ENCODE measurements around the gene CC2D2A. TPM values are rescaled to one million over a fixed set of nuclear protein-coding genes. Genes with fewer than 3 reads are reported as not detected.

Gene CC2D2A
- total RNA-seq, 1 experiment from 2014 or later: 3.6 TPM

GRCh38 chr4:15489551-15489950 lies 19.9 kb downstream of the CC2D2A start:
- no peaks in the 10 kb centered on the region for H3K9me3 ChIP-seq (ENCODE audit: control insufficient read depth, insufficient read depth, low read depth, low read length)
- DNase-seq (ENCODE audit: low read depth, low spot score) (no peak), ATAC-seq (no peak)
- H3K36me3 ChIP-seq (ENCODE audit: control insufficient read depth, insufficient read depth, low read length): no peaks in the 10 kb centered on the region
- H3K27ac ChIP-seq (ENCODE audit: low read length): no peak overlapping the region
- in situ Hi-C loops (cut with HindIII; ENCODE audit: low pct_unique_long_range_greater_than_20kb, low sequenced_read_pairs) (no loop called here), intact Hi-C loops (cut with micrococcal nuclease; ENCODE audit: unreplicated experiment) (loop anchor here (10.0 kb wide), 1 partner anchor 145 kb away; no protein-coding TSS in a partner anchor)
- no peaks in the 10 kb centered on the region for H3K4me1 ChIP-seq (ENCODE audit: control insufficient read depth, insufficient read depth, low read length)
- H3K4me3 ChIP-seq (ENCODE audit: low read depth in 2 of 2, low read length in 2 of 2): no peak overlapping the region
- H3K27me3 ChIP-seq (ENCODE audit: control insufficient read depth, insufficient read depth, low read length): no peaks in the 10 kb centered on the region
- TF ChIP-seq TCF7L2 (IDR thresholded peaks at IDR 0.05; ENCODE audit: low read depth, low read length): no peak
- TF ChIP-seq, protein P1, sequence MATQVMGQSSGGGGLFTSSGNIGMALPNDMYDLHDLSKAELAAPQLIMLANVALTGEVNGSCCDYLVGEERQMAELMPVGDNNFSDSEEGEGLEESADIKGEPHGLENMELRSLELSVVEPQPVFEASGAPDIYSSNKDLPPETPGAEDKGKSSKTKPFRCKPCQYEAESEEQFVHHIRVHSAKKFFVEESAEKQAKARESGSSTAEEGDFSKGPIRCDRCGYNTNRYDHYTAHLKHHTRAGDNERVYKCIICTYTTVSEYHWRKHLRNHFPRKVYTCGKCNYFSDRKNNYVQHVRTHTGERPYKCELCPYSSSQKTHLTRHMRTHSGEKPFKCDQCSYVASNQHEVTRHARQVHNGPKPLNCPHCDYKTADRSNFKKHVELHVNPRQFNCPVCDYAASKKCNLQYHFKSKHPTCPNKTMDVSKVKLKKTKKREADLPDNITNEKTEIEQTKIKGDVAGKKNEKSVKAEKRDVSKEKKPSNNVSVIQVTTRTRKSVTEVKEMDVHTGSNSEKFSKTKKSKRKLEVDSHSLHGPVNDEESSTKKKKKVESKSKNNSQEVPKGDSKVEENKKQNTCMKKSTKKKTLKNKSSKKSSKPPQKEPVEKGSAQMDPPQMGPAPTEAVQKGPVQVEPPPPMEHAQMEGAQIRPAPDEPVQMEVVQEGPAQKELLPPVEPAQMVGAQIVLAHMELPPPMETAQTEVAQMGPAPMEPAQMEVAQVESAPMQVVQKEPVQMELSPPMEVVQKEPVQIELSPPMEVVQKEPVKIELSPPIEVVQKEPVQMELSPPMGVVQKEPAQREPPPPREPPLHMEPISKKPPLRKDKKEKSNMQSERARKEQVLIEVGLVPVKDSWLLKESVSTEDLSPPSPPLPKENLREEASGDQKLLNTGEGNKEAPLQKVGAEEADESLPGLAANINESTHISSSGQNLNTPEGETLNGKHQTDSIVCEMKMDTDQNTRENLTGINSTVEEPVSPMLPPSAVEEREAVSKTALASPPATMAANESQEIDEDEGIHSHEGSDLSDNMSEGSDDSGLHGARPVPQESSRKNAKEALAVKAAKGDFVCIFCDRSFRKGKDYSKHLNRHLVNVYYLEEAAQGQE (IDR thresholded peaks at IDR 0.05; ENCODE audit: insufficient read depth in 1 of 2, low read depth in 2 of 2, low read length in 1 of 2): no peak
- no peak for TF ChIP-seq POLR2AphosphoS5 (IDR thresholded peaks at IDR 0.05; ENCODE audit: low read depth, low read length)
- no peak for TF ChIP-seq SIN3A (IDR thresholded peaks at IDR 0.05; ENCODE audit: borderline replicate concordance, insufficient read depth, low read depth, low read length)
- no peak for TF ChIP-seq CTCF (IDR thresholded peaks at IDR 0.05)
- CTCF ChIA-PET: no interaction called here
- BruUV-seq (replicated peaks): no TSS peak
- POLR2A ChIA-PET: no interaction called here

GRCh38 chr4:15493411-15493810 lies 23.7 kb downstream of the CC2D2A start:
- DNase-seq (ENCODE audit: low read depth, low spot score) (no peak), ATAC-seq (no peak)
- POLR2A ChIA-PET: no interaction called here
- CTCF ChIA-PET: no interaction called here
- BruUV-seq (replicated peaks): no TSS peak
- H3K4me1 ChIP-seq (ENCODE audit: control insufficient read depth, insufficient read depth, low read length): no peaks in the 10 kb centered on the region
- H3K27ac ChIP-seq (ENCODE audit: low read length): no peak overlapping the region
- intact Hi-C loops (cut with micrococcal nuclease; ENCODE audit: unreplicated experiment): no loop called here
- no peaks in the 10 kb centered on the region for H3K9me3 ChIP-seq (ENCODE audit: control insufficient read depth, insufficient read depth, low read depth, low read length)
- no peaks in the 10 kb centered on the region for H3K27me3 ChIP-seq (ENCODE audit: control insufficient read depth, insufficient read depth, low read length)
- H3K36me3 ChIP-seq (ENCODE audit: control insufficient read depth, insufficient read depth, low read length): no peaks in the 10 kb centered on the region
- in situ Hi-C loops (cut with HindIII; ENCODE audit: low pct_unique_long_range_greater_than_20kb, low sequenced_read_pairs): no loop called here
- H3K4me3 ChIP-seq (ENCODE audit: low read depth in 2 of 2, low read length in 2 of 2): no peak overlapping the region
- no peak for TF ChIP-seq CTCF (IDR thresholded peaks at IDR 0.05)
- no peak for TF ChIP-seq POLR2AphosphoS5 (IDR thresholded peaks at IDR 0.05; ENCODE audit: low read depth, low read length)
- no peak for TF ChIP-seq SIN3A (IDR thresholded peaks at IDR 0.05; ENCODE audit: borderline replicate concordance, insufficient read depth, low read depth, low read length)
- TF ChIP-seq TCF7L2 (IDR thresholded peaks at IDR 0.05; ENCODE audit: low read depth, low read length): no peak
- TF ChIP-seq, protein P1 (IDR thresholded peaks at IDR 0.05; ENCODE audit: insufficient read depth in 1 of 2, low read depth in 2 of 2, low read length in 1 of 2): no peak

All from Panc1 (cell line).